Ectodermal cell (in vitro differentiated cells): ENCODE data around the gene TIPRL.

Experiments used
- H3K27ac ChIP-seq: 2 replicates; pipeline ENCODE4 v1.7.0; 2013; ENCODE audit warnings: mild to moderate bottlenecking, low read depth, low read length; ENCODE audit not compliant: insufficient read depth, poor library complexity, severe bottlenecking
- H3K27me3 ChIP-seq: 2 replicates; pipeline ENCODE4 v1.7.0; 2013; ENCODE audit warnings: mild to moderate bottlenecking, low read length; ENCODE audit not compliant: insufficient read depth, control insufficient read depth, poor library complexity, severe bottlenecking
- H3K36me3 ChIP-seq: one replicate; pipeline ENCODE4 v1.7.0; 2013; ENCODE audit warnings: low read length; ENCODE audit not compliant: control insufficient read depth, insufficient read depth
- H3K4me1 ChIP-seq: one replicate; pipeline ENCODE4 v1.7.0; 2013; ENCODE audit warnings: low read length; ENCODE audit not compliant: control insufficient read depth, insufficient read depth
- H3K4me3 ChIP-seq: 2 replicates; pipeline ENCODE4 v1.7.0; 2013; ENCODE audit warnings: low read depth, low read length, control low read depth; ENCODE audit not compliant: insufficient read depth
- H3K9me3 ChIP-seq: 2 replicates; pipeline ENCODE4 v1.7.0; 2013; ENCODE audit warnings: mild to moderate bottlenecking, low read length, moderate library complexity; ENCODE audit not compliant: control insufficient read depth
- WGBS, 2 experiments: methylation state at CpG; one replicate each; pipeline ENCODE4 v1.1.7; 2013; ENCODE audit warnings: missing lambda C conversion rate in 2 of 2; 5-methylcytosine and 5-hydroxymethylcytosine counted together

Gene TIPRL

GRCh38 chr1:168245042-168245441, 66.3 kb downstream of the TIPRL start:
- H3K4me1 ChIP-seq: peaks cover 5% of the 10 kb centered on the region
- H3K9me3 ChIP-seq: no peaks in the 10 kb centered on the region
- H3K36me3 ChIP-seq: peaks cover 14% of the 10 kb centered on the region
- WGBS, 2 experiments: 100% methylated on average over 1 of the region's 3 CpGs
- no peaks in the 10 kb centered on the region for H3K27me3 ChIP-seq
- no peak overlapping the region for H3K27ac ChIP-seq
- H3K4me3 ChIP-seq: no peak overlapping the region

- Histone ChIP-seq H3K4me3 (no peak overlapping the region), H3K36me3 (peaks cover 14% of the 10 kb centered on the region), H3K27ac (no peak overlapping the region), H3K9me3 (no peaks in the 10 kb centered on the region), H3K27me3 (no peaks in the 10 kb centered on the region), H3K4me1 (peaks cover 5% of the 10 kb centered on the region)
- WGBS, 2 experiments: 95 to 96% methylated on average over 5 of the region's 5 CpGs
These were observed 67.7 kb downstream of the TIPRL start for GRCh38 chr1:168246506-168246905.
